B cell (primary cell): Measurements from ENCODE around the gene GLCE. TPM values are rescaled to one million over a fixed set of nuclear protein-coding genes. Genes with fewer than 3 reads are reported as not detected.

ENCODE experiments used
- ATAC-seq: fragments of 200-7000 bp; cut with Tn5 transposase; one replicate; pipeline ENCODE4 v1.10.0; 2021; ENCODE audit warnings: low read depth, mild to moderate bottlenecking, moderate number of reproducible peaks, moderate library complexity
- CTCF ChIA-PET: fragments of 350-600 bp; sonication (Branson Sonifier 250); formaldehyde crosslinking; loops from one replicate; lab custom pipeline; 2021; ENCODE audit warnings: antibody characterized with exemption, inconsistent platforms; lab: Charles Lee
- POLR2A ChIA-PET: fragments of 350-600 bp; sonication (Branson Sonifier 250); formaldehyde crosslinking; loops from one replicate; lab custom pipeline; 2021; ENCODE audit warnings: antibody characterized with exemption; lab: Charles Lee
- DNase-seq: peaks from one replicate; pipeline ENCODE4 v3.0.0; 2013
- H2AFZ ChIP-seq: 2 replicates; pipeline ENCODE4 v1.6.1; 2012; ENCODE audit warnings: mild to moderate bottlenecking, low read depth, low read length; ENCODE audit not compliant: insufficient read depth, poor library complexity, severe bottlenecking
- H3K27ac ChIP-seq, 2 donors: 1 replicate in 1 of 2; 2 replicates in 1 of 2; pipeline ENCODE4 v1.5.1; 2012 to 2013; ENCODE audit warnings: low read length in 2 of 2, mild to moderate bottlenecking in 2 of 2, moderate library complexity in 1 of 2
- H3K27me3 ChIP-seq, 4 experiments: fragments of 200-600 bp in 1 of 4; sonication (generic) in 1 of 4; replicated peaks in 1 of 4; 1 replicate in 2 of 4; 2 replicates in 2 of 4; pipeline versions ENCODE4 v1.6.1 to v1.7.0; 2013 to 2016; ENCODE audit warnings: low read length in 3 of 4, mild to moderate bottlenecking in 2 of 4, mixed read lengths in 1 of 4, moderate library complexity in 1 of 4; ENCODE audit not compliant: insufficient read depth in 4 of 4, control insufficient read depth in 3 of 4; ENCODE audit errors: control extremely low read depth in 1 of 4
- H3K36me3 ChIP-seq, 2 experiments: replicated peaks in 1 of 2; 1 replicate in 1 of 2; 2 replicates in 1 of 2; pipeline versions ENCODE4 v1.6.1 to v1.7.1; 2013; ENCODE audit warnings: low read length in 1 of 2; ENCODE audit not compliant: insufficient read depth in 2 of 2, control insufficient read depth in 1 of 2; ENCODE audit errors: control extremely low read depth in 1 of 2, extremely low read depth in 1 of 2
- H3K4me1 ChIP-seq, 2 donors: fragments of 200-600 bp in 1 of 2; sonication (generic) in 1 of 2; 1 replicate in 1 of 2; 2 replicates in 1 of 2; pipeline versions ENCODE4 v1.5.1 to v1.6.1; 2013 to 2017; ENCODE audit warnings: low read length in 2 of 2; ENCODE audit not compliant: control insufficient read depth in 2 of 2, insufficient read depth in 2 of 2
- H3K4me2 ChIP-seq: replicated peaks from 2 replicates; pipeline ENCODE3; 2012; ENCODE audit warnings: mild to moderate bottlenecking, low read depth, low read length; ENCODE audit not compliant: poor library complexity, severe bottlenecking
- H3K4me3 ChIP-seq, 5 experiments: fragments of 200-600 bp in 1 of 5; sonication (generic) in 1 of 5; 1 replicate in 3 of 5; 2 replicates in 2 of 5; pipeline versions ENCODE4 v1.5.1 to v1.7.0; 2011 to 2016; ENCODE audit warnings: low read length in 4 of 5, mild to moderate bottlenecking in 4 of 5, low read depth in 2 of 5, control low read depth in 1 of 5, moderate library complexity in 1 of 5; ENCODE audit not compliant: insufficient read depth in 1 of 5; ENCODE audit errors: control extremely low read depth in 1 of 5, extremely low read depth in 1 of 5
- H3K79me2 ChIP-seq: fragments of 200-600 bp; sonication (generic); one replicate; pipeline ENCODE4 v1.6.0; 2016; ENCODE audit warnings: low read length; ENCODE audit not compliant: control insufficient read depth, insufficient read depth
- H3K9ac ChIP-seq: fragments of 200-600 bp; sonication (generic); 2 replicates; pipeline ENCODE4 v1.6.1; 2017; ENCODE audit warnings: mild to moderate bottlenecking, low read length, moderate library complexity
- H3K9me3 ChIP-seq, 3 donors: one replicate each; pipeline versions ENCODE4 v1.6.1 to v1.7.1; 2013; ENCODE audit warnings: low read length in 2 of 3; ENCODE audit not compliant: control insufficient read depth in 2 of 3, insufficient read depth in 1 of 3; ENCODE audit errors: control extremely low read depth in 1 of 3
- H4K20me1 ChIP-seq: 2 replicates; pipeline ENCODE4 v1.6.0; 2012; ENCODE audit warnings: mild to moderate bottlenecking, low read length; ENCODE audit not compliant: insufficient read depth, control insufficient read depth, poor library complexity, severe bottlenecking
- H3K27ac Mint-ChIP-seq: one replicate; pipeline ENCODE4 v1.8.0; 2021; ENCODE audit warnings: mixed read lengths
- H3K27me3 Mint-ChIP-seq: one replicate; pipeline ENCODE4 v1.8.0; 2021; ENCODE audit warnings: mixed read lengths
- H3K4me1 Mint-ChIP-seq: one replicate; pipeline ENCODE4 v1.8.0; 2021; ENCODE audit warnings: mixed read lengths
- H3K4me3 Mint-ChIP-seq: one replicate; pipeline ENCODE4 v1.8.0; 2021; ENCODE audit warnings: mixed read lengths
- H3K9me3 Mint-ChIP-seq: one replicate; pipeline ENCODE4 v1.8.0; 2022; ENCODE audit warnings: mixed read lengths; ENCODE audit not compliant: insufficient read depth
- CTCF ChIP-seq: fragments of 200-600 bp; IDR thresholded peaks from one replicate; pipeline ENCODE4 v1.8.0; 2022; ENCODE audit warnings: antibody characterized with exemption, mild to moderate bottlenecking
- EZH2 ChIP-seq: IDR thresholded peaks from 2 replicates; pipeline ENCODE4 v1.6.1; 2012; ENCODE audit warnings: borderline replicate concordance, low read depth, mild to moderate bottlenecking, moderate library complexity, low read length; ENCODE audit not compliant: insufficient read depth, poor library complexity, severe bottlenecking
- WGBS: methylation state at CpG from one replicate; pipeline ENCODE4 v1.1.5; 2013; ENCODE audit warnings: missing lambda C conversion rate; ENCODE audit not compliant: insufficient coverage; 5-methylcytosine and 5-hydroxymethylcytosine counted together
- intact Hi-C: fragments of 100-400 bp; cut with micrococcal nuclease; formaldehyde crosslinking; loops from one replicate; pipeline ENCODE4 v1.10.0; 2022
- polyA plus RNA-seq: library from polyadenylated mRNA; depleted of rRNA; stranded (reverse); fragments of >200 nt; gene quantifications from 2 replicates; pipeline ENCODE4 v1.2.3, GENCODE V29; 2012
- total RNA-seq, 2 donors: library from RNA; stranded (reverse); fragments of 120-200 nt in 1 of 2; gene quantifications; 1 replicate in 1 of 2; 2 replicates in 1 of 2; pipeline versions ENCODE4 v1.2.3 to v1.2.4, GENCODE V29; 2013 to 2022

GLCE gene
- total and polyA plus RNA-seq, 2 donors (not counting 1 experiment from before 2014, with no cell fraction given): 3.0 to 5.3 TPM

GRCh38 chr15:69144530-69144929 lies 15.9 kb upstream of the GLCE start:
- ChIA-PET POLR2A (no interaction called here), CTCF (no interaction called here)
- Histone ChIP-seq H4K20me1 (no peaks in the 10 kb centered on the region), H2AFZ (no peak overlapping the region), H3K27me3 (peaks cover 0 to 20% (median 15%) of the 10 kb centered on the region in 4 experiments), H3K4me1 (no peaks in the 10 kb centered on the region), H3K27ac (no peak overlapping the region), H3K36me3 (no peaks in the 10 kb centered on the region), H3K4me3 (no peak overlapping the region), H3K4me2 (no peak overlapping the region), H3K9ac (no peak overlapping the region), H3K79me2 (no peaks in the 10 kb centered on the region), H3K9me3 (peaks cover 0 to 2% (median 0%) of the 10 kb centered on the region in 3 donors)
- no peak overlapping the region for H3K27ac Mint-ChIP-seq
- H3K27me3 Mint-ChIP-seq: peaks cover 66% of the 10 kb centered on the region
- H3K9me3 Mint-ChIP-seq: no peaks in the 10 kb centered on the region
- no peaks in the 10 kb centered on the region for H3K4me1 Mint-ChIP-seq
- TF ChIP-seq CTCF: no peak
- TF ChIP-seq EZH2: no peak
- DNase-seq: no peak
- no peak for ATAC-seq
- 100% methylated on average over 1 of the region's 5 CpGs for WGBS
- intact Hi-C loops: no loop called here
- no peak overlapping the region for H3K4me3 Mint-ChIP-seq

DNA sequence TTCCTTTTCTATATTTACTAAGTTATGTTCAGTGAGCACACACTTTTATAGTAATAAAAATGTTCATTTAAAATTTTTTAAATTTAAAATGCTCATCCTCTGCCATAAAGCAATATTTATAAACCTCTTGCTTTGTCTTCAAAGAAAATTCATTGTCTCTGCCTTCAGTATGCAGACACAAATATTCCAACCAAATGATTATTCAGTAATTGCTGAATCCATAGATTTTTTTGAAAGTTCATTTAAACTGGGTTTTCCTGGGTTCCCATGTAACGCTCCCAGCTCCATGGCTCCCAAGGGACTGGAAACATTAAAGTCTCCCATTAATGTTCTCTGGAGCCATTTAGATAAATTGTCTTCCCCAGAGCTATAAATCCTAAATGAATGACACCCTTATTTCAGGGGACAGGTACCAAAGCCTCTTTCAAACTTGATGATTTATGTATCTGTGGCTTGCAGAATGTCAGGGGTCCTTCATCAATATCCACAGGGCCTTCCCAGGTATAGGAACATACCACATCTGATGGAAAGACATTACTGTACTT lies 15.2 kb upstream of the GLCE start:
- 100% methylated on average over 1 of the region's 1 CpG for WGBS
- CTCF ChIA-PET: no interaction called here

More for the DNA sequence above, 15.2 kb upstream of the GLCE start:
- no peak for DNase-seq
- Mint-ChIP-seq H3K27ac (no peak overlapping the region), H3K27me3 (peaks cover 66% of the 10 kb centered on the region), H3K4me1 (no peaks in the 10 kb centered on the region), H3K9me3 (no peaks in the 10 kb centered on the region), H3K4me3 (no peak overlapping the region)
- no peak overlapping the region for H3K4me3 ChIP-seq
- H3K79me2 ChIP-seq: no peaks in the 10 kb centered on the region
- no peak overlapping the region for H2AFZ ChIP-seq
- peaks cover 0 to 2% (median 0%) of the 10 kb centered on the region in 3 donors for H3K9me3 ChIP-seq
- POLR2A ChIA-PET: no interaction called here
- H3K27me3 ChIP-seq: peaks cover 0 to 20% (median 16%) of the 10 kb centered on the region in 4 experiments
- intact Hi-C loops: no loop called here
- H3K36me3 ChIP-seq: no peaks in the 10 kb centered on the region
- no peaks in the 10 kb centered on the region for H4K20me1 ChIP-seq
- TF ChIP-seq EZH2 (no peak), CTCF (no peak)
- H3K4me2 ChIP-seq: no peak overlapping the region
- no peaks in the 10 kb centered on the region for H3K4me1 ChIP-seq
- H3K9ac ChIP-seq: no peak overlapping the region
- H3K27ac ChIP-seq: no peak overlapping the region
- no peak for ATAC-seq
